GM19025 (cell line): ENCODE results near the gene PNPLA1.
"Not testable (repeated sequence)": the region's sequence is repeated elsewhere in the genome, so short reads cannot be mapped to it uniquely, and the experiment has no call there.

Experiments
- ATAC-seq: cut with Tn5 transposase; IDR thresholded peaks from one replicate; pipeline ENCODE4 v1.9.1; 2021; ENCODE audit warnings: mild to moderate bottlenecking, low read depth, moderate library complexity; ENCODE audit not compliant: unreplicated experiment

The PNPLA1 gene

DNA sequence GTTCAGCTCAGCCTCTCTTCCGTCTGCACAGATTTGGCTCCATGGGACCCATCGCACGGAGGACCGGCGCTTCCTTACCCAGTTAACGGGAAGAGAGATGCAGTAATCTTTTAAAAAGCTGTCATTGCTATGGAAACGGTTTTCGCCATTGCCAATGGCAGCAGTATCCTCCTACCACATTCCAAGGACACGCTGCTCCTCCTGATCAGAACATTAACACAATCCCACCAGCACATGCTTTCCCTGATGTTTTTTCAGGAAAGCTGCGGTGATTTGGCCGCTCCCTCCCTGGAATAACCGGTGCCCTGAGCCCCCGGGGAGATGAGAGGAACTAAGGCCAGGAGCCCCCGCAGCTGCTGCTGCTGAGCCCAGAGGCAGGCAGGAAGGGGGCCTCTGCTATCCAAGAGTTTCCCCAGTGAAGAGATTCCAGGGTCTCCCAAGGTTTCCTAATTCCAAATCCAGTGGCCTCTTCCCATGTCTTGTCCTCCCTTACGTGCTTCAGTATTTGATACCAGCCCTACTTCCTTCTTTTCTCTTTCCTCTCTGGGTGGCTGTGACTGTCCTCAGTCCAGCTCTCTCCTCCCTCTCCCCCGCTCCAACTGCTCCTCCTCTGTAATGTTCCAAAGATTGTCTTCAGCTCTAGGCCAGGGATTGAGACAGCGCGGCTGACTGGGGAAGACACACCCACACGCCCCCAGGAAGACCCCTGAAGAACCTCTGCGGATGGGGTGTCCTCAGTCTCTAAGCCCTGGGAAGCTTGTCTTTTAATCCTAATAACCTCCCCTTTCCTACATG is 64.3 kb downstream of the PNPLA1 start:
- ATAC-seq = no peak

DNA sequence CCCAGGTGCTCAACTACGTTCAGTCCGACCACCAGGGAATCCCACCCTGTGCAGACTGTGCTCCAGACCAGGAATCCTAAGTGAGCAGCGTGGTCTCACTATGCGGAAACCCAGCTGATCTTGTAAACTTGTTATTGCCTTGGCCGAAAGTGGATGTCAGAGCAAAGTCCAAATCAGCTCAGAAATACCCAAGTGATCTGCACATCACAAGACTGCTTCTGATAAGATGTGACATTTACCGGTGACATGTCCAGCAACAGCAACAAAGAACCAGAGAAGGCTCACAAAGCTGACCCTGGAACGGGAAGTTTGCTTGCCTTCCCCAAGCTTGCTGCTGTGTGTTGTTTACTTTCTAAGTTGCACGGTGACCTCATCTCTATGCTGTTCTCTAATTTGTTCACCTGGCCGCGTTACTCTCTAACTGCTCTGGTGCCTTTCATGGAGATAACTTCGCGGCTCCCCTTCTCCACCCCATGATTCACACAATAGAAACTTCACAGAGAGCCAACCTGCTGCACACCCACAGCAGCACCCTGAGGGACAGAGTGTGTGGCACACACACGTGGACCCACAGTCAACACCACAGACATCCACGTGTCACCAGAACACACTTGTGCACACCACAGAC is 65.1 kb downstream of the PNPLA1 start:
- no peak for ATAC-seq

DNA sequence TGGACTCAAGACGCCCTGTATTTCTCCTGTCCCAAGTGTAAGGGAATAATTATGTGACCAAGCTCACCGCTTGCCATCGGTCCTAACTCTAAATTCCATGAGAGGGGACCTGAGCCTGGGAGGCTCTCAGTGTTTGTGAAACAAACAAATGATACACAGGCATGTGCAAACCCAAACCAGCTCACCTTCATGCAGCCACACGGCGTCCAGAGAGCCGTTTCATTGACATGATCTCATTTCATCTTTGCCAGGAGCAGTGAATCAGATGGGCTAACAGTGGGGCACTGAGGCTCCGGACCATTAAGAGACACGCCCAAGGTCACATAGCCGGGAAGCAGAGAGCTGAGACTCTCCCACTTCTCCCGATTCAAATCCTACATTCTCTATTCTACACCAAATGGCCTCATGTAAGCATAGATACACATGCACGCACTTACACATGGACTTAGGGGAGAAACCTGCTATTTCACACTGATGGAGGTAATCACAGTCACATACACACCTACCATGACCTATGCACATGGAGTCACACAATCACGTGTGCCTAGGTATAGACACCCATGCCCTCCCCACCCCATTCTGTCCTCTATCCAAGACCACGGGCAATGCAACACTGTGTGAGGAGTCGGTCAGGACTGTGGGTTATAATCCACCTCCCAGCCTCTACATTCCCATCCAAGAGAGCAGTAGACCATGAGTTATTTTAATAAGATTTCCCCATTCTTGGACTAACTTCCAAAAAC is 65.8 kb downstream of the PNPLA1 start:
- ATAC-seq = no peak

DNA sequence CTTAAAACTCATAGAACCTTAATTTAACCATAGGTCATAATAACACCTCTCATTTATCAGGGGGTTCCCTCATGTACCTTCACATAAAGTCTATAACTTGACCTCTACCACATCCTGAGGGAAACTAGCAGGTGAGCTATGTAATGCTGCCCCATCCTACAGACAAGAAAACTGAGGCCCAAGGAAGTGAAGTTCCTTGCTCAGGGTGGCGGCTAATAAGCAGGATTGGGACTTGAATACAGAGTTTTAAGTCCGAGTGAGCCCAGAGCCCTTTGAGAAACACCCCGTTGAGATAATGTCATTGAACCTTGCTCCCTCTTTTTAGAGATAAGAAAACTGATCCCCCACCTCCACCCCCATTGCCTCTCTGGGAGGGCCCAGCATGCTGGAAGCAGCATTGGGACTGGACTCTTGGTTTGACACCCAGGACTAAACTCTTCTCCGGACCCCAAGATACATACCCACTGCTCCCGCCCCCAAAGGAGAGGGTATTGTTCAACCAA is 66.4 kb downstream of the PNPLA1 start:
- no peak for ATAC-seq

DNA sequence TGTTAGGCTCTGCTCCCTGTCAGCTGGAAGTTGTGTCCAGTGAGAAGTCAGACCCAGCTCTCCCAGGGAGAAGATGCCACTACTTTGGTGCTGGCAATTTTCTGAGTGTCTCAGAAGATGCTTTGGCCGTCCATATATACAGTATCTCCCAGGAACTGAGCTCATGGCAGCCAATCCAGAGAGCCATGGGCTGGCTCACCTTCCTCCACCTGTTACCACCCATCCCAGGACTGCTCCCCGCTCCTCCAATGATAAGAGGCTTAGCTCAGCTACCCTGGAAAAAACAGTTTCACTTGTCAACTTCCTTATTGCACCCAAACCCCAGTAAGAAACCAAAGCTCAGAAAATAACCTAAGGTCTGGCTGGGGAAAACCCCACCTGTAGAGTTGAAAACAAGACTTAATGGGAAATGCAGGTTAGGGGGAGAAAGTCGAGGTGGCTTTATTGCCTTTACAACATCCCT is 67.0 kb downstream of the PNPLA1 start, which contains the start of gene BNIP5:
Gene BNIP5 (minus strand): TSS at position 110 of the 463 bp plus-strand sequence. CDS start 6,198 bp downstream, outside the sequence.
- ATAC-seq = no peak

DNA sequence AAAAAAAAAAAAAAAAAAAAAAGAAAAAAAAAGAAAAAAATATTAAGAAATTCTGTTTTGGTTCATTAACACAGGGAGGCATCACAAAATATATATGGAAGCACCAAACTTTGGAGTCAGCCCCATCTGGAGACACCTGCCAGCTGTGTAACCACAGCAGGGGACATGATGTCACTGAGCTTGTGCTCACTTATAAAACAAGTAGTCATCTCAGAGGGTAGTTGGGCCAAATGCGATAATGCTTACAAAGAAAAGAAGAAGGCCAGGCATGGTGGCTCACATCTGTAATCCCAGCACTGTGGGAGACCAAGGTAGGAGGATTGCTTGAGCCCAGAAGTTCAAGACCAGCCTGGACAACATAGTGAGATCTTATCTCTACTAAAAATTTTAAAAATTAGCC is 68.0 kb downstream of the PNPLA1 start:
- ATAC-seq = no peak

DNA sequence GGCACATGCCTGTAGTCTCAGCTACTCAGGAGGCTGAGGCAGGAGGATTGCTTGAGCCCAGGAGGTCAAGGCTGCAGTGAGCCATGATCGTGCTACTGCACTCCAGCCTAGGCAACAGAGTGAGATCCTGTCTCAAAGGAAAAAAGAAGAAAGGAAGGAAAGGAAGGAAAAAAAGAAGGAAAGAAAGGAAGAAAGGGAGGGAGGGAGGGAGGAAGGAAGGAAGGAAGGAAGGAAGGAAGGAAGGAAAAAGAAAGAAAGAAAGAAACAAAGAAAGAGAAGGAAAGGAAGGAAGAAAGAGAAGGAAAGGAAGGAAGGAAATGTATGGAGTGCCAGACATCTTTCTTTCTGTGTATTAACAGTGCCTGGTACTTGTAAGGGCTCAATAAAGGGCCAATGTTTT is 68.4 kb downstream of the PNPLA1 start:
- ATAC-seq = not testable (repeated sequence)

DNA sequence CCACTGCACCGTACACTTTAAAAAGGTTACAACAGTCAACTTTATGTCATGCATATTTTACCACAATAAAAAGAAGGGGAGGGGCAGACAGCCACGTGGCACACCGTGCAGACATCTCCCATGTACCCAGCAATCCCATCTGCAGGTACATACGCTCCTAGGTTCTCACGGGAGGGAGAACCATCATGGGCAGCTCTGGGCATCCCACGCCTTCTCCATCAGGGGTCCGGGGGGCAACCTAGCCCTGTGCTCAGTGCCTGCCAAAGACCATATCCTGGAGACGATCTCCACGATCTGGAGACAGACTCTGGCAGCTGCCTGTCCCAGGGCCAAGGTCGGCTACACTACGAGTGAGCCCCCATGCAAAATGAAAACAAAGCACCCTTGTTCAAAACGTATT is 69.3 kb downstream of the PNPLA1 start:
- ATAC-seq = no peak

DNA sequence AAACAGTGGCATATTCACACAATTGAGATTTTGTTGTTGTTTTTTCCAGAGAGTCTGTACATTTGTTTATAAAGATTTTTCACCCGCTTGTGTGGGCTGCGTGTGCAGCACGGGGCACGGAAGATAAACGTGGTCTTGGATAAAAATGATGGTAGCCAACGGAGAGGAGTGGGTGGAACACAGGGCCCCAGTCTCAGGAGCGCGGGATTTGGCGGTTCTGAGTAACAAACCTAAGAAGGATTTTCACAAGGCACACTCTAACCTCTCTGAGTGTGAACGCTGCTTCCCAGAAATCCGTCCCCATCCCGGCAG is 70.4 kb downstream of the PNPLA1 start:
- ATAC-seq = no peak

DNA sequence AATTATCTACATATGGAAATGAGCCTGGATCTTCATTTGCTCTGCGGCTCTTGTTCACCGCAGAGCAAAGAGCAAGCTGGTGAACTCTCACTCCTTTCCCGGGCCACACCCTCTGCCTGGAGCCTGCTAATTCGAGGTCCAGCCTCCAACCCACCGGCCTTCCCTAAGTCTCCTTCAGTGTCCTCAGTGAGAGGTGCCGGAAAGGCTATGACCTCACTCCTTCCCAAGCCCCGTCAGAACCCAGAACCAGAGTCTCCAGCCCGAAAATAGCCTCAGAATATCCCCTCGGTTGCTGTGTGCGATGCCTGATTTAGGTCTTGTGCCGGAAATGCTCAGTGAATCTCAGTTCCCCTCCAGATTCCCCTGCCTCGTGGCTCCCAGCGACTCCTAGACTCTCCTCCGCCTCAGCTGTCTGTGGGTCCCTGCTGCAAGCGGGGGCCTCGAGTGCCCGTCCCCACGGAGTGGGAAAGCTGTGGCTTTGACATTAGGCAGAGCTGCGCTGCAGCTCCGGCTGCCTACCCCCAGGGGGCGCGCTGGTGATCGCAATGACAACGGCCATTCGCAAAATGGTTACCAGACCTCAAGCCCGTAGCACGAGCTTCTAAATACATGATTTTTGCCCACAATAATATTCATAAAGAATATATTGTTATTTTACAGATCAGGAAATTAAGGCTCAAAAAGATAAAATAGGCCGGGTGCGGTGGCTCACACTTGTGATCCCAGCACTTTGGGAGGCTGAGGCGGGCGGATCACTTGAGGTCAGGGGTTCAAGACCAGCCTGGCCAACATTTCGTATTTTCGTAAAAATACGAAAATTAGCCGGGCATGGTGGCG is 71.0 kb downstream of the PNPLA1 start:
- ATAC-seq = no peak

DNA sequence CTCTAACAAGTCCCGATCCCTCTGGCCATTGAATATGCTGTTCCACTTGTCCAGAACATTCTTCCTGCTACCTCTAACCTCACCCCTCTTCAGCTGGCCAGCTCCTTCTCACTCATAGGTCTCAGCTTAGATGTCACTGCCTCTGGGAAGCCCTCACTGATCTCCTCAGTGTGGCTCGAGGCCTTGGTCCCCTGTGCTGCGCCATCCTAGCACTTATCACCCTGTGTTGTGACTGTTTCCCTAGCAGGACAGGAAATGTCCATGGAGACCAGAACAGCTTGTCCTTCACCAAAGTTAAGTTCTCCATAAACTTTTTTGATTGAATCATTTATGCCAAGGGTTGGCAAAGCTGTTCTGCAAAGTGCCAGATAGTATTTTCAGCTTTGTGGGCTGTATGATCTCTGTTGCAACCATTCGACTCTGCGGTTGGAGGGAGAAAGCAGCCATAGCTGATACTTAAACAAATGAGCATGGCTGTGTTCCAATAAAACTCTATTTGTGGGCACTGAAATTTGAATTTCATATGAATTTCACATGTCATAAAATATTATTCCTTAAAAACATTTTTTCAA is 73.3 kb downstream of the PNPLA1 start:
- ATAC-seq = no peak

DNA sequence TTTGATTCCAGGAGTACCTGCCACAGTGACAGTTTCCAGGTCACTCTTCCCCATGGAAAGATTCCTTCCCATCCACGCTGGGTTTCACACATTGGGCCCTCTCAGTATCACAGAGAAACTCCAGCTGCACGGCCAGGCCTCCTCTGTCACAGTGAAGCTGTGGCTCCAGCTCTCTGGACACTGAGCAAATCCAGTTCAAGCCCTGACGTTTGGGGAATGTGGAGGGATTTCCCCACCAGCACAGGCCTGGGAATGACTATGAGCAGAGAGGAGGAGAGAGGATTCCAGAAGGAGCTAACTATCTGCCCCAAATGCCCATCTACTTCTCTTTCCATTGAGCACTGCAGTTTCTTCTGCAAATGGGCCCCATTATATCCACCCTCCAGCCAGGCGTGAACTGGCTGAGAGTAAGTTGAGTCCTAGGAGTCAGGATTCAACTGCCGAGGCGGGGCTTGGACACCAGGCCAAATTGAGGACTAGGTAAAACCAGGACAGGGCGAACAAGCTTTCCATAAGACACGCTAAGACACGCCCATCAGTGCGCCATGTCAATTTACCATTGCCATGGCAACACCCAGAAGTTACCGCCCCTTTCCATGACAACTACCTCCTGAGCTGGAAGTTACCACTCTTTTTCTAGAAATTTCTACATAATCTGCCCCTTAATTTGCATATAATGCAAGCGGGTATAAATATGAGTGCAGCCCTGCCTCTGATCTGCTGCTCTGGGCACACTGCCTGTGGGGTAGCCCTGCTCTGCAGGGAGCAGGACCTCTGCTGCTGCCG is 76.0 kb downstream of the PNPLA1 start:
- ATAC-seq = no peak

DNA sequence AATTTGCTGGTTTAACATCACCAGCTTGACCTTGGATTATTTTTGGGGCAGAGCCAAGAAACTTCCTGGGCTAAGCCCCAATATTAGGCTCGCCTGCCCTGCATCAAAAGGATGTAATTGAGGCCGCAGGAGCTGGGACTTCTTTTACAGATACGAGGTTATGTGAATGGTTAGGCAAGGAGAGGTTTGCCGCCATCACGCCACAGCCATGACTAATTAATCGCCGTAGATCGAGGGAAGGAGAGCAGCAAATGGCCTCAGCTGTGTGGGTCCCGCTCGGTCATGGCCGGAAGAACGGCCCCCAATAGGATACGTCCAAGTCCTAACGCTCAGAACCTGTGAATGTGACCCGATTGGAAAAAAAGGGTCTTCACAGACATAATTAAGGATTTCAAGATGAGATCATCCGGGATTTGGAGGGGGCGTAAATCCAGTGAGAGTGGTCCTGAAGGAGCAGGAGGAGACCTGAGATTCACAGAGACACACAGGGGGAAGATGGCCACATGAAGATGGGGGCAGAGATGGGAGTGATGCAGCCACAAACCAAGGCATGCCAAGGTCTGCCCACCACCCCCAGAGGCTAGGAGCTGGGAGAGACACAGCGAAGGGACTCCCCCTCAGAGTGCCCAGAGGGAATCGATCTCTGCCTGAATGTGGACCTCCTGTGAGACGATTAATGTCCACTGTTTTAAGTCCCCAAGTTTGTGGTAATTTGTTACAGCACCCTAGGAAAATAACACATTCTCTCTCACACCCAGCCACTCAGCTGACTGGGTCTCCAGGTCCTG is 76.8 kb downstream of the PNPLA1 start:
- no peak for ATAC-seq

DNA sequence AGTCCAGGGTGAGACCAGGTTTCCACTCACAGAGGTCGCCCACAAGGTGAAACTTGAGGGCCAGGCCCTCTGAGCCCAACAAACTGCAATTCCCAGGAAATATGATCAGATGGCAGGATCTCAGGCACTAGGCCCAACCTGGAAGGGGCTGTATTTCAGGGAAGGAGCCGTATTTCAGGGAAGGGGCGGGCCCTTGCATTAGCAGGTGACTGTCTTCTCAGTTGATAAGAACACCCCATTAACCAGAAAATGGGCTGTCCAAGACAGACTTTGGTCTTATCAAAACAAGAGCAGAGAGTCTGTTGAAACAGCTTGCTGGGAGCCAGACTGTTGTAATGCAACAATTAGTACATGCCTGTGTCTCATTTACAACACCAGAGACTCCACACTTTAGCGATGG is 77.8 kb downstream of the PNPLA1 start:
- no peak for ATAC-seq

DNA sequence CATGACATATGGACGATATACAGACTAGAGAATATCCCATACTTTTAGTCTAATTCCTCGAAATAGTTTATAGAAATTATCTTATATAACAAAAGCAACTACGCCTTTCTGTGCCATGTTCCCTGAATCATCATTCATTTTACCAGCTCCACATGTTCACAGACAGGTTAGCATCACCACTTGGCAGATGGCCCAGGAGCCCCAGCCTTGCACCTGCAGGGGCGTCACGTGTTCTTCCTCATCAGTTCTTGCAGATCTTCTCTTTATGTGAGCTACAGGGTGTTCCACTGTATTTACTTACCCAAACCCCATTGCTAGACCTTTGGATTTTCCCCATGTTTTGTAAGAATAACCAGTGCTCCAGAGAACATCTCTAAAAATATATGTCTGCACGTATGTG is 79.4 kb downstream of the PNPLA1 start:
- no peak for ATAC-seq

DNA sequence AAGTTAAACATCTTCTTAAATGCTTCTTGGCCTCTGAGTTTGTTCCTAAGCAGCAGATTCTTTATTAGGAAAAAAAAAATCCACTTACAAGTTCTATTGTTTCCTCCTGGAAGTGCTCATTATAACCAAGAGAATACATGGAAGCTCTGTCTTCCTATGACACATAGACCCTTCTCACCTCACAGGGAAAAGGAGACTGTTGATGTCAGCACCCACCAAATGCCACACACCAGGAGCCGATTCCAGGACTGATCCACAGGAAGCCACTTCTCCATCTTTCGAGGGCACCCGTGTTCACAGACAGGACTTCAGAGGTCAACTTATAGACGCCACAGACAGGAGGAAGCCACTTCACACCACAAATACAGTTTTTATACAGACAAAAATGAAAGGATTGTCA is 80.2 kb downstream of the PNPLA1 start:
- no peak for ATAC-seq

DNA sequence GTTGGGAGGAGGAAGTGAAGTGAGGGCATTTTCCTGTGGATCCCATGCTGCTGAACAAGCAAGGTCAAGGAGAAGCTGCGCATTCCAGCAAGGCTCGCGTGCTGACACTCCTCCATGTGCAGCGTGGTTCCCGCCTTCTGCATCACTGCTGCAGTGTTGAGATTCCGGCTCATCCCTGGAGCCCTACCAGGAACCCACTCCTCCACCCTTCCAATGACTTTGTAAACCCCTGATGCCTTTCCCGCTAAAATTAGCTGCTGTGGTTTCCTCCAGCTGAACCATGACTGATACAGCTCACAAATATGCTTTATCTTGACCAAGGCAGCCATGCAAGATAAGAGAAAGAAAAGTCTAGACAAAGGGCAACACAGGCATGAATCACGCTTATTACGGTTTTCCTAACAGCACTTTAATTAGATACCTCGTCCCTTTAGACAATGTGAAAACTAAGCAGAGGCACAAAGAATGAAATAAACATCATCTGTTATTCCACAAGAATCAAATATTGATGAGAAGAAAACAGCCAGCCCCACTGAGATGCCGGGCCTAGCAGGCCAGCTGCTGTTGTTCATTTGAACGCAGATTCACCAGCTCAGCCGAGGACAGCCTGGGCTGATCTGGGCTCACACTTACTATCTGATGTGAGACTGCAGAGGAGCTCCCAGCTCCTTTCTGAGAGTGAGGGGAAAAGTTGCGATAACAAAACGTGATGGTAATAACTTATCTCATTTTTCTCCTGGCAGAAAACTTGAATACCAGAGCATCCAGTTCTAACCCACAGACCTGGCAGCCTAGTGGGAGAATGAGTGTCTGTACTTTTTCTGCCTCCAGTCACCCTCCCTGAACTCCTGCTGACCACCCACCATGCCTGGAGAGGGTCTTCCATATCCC is 81.1 kb downstream of the PNPLA1 start:
- no peak for ATAC-seq
